GM19240 (cell line): Measurements from ENCODE around the gene NAALADL2.

ENCODE experiments used
- DNase-seq: peaks from one replicate; pipeline ENCODE4 v3.0.0; 2011; ENCODE audit warnings: low spot score; ENCODE audit not compliant: insufficient read length

Gene NAALADL2

GRCh38 chr3:175651716-175652115 lies 792.6 kb downstream of the NAALADL2 start:
- DNase-seq, result no peak

DNA sequence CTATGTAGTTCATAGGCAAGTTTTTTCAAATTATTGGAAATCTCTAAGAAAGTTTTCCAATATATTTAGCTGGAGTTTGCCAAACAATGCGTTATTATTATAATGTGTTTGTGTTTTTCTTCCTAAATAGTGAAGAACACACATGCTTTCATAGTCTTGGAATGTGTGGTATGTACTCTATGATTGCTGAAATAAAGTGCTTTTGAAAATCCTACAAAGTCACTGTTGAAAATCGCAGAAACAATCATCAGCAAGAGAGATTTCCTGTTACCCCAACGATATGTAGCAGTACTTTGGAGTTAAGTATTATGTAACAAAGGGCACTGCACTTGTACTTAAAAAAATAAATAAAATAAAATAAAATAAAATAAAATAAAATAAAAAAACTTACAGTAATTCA lies 796.2 kb downstream of the NAALADL2 start:
- DNase-seq, result no peak

DNA sequence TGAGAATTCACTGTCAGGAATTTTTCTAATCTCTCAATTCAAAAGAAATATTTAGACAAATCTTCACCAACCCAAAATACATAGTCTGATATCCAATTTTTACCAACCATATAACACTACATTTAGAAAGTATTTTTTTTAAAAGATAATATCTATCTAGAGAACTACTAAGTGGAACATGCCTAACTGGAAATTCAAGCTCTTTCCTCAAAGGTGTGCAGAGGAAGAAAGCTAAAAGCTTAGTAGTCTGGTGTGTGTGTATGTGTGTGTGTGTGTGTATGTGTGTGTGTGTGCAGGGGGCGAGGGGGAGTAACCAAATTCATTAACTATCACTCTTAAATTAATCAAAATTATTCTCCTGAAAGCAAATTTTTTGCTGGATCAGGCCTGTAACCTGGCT lies 797.3 kb downstream of the NAALADL2 start:
- DNase-seq, result no peak

- DNase-seq, result no peak
These were observed 800.7 kb downstream of the NAALADL2 start for GRCh38 chr3:175659670-175660350.

DNA sequence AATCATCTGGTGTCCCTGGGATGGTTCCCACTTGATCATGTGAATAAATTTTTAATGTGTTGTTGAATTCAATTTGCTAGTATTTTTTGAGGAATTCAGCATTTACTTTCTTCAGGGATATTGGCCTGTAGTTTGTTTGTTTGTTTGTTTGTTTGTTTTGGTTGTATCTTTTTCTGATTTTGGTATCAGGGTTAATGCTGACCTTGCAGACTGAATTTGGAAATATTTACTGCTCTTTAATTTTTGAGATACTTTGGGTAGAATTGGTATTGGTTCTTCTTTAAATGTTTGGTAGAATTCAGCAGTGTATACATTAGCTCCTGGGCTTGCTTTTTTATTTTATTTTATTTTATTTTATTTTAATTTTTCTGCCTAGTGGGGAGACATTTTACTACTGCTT lies 803.7 kb downstream of the NAALADL2 start:
- DNase-seq, result no peak

GRCh38 chr3:175664911-175665310 lies 805.8 kb downstream of the NAALADL2 start:
- no peak for DNase-seq

DNA sequence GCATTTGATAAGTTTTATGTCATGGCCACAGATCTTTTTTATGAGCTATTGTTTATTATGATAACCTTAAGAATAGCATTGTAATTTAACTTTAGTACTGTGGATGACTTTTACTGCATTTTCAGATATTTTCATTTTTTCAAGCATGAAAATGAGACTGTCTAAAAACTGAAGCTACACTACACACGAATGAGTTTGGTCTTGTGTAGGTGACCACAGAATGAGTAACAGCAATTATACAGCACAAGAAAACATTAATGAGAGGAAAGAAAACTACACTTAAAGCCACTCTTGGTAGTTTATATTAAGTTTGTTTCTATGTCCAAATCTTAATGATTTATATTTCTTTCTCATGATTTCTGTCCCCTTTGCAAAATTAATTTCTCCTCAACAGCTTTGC lies 809.2 kb downstream of the NAALADL2 start:
- no peak for DNase-seq

DNA sequence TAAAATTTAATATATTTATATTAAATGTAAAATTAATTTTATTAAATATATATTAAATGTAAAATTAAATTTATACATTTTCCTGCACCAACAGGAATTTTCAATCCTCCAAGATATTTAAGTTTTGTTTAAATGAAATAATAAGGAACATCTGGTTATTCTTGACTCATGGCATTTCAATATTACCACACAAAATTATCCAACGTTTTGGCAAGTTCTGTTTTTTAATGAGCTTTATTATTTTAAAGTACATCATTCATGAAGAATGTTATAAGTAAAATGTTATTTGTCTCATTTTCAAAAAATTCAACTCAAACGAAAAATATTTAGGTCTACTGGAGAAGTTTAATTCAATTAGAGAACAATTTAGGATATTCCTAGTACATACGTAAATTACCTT lies 811.4 kb downstream of the NAALADL2 start:
- no peak for DNase-seq

DNA sequence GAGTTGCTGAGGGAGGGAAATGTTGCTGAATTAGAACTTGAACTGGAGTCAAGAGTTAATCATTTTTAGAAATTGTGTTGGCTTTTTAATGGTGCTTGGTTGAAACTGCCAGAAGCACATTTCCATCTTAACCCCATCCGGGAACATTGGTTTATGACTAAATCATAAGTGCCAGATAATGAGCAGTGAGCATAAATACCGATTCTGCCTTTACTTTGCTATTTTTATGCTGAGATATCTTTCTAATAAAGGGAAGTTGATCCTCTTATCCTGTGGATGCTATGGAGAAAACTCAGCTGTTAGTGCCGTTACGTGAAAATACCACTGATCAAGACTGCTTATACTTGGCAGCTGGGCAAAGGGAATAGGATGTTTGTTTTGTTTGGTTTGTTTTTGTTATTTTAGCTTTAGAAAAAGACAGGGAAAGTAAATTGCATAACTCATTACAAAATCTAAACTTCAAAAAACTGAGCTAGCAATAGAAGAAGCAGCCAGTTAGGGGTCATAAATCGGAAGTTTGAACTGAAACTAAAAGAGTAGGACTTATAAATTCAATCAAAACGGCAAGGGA lies 813.1 kb downstream of the NAALADL2 start:
- DNase-seq, result no peak

GRCh38 chr3:175679568-175679967 lies 820.4 kb downstream of the NAALADL2 start:
- DNase-seq, result no peak

DNA sequence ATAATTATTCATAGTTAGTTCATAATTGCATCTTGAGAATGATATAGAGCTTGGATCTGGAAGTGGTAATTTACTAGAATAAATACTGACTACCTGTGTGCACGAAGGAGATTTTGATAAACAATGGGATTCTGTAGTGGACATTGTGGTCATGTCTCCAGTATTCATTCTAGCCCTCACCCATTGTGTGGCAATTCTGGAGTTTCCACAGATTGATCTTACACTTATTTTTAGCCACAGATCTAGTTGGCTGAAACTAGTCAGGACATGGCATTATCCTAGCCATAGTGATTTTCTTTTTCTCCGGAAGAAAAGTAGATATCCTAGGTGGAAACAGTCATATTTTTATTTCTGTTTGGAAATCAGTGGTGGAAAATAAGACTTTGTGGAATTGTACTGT lies 833.1 kb downstream of the NAALADL2 start:
- DNase-seq, result no peak

GRCh38 chr3:175695251-175695650 lies 836.1 kb downstream of the NAALADL2 start:
- no peak for DNase-seq

GRCh38 chr3:175702956-175703355 lies 843.8 kb downstream of the NAALADL2 start:
- no peak for DNase-seq

- DNase-seq, result no peak
These were observed 845.4 kb downstream of the NAALADL2 start for GRCh38 chr3:175704366-175705055.

DNA sequence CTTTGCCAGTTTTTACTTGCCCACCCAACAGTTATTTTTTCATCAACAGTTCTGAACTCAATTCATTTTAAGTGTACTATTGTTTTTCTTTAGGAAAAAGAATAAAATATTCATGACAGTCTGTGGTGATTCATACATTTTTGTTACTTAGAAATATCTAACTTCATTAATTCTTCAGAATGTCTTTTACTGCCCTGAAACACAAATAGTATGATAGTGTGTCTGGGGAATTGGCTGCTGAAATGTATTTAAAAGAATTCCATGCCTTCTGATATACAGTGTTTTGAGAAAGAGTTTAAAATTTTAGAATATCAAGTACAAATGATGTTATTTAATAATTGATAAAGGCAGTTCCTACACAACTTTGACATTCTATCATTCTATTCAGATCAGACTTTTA lies 854.1 kb downstream of the NAALADL2 start:
- no peak for DNase-seq

DNA sequence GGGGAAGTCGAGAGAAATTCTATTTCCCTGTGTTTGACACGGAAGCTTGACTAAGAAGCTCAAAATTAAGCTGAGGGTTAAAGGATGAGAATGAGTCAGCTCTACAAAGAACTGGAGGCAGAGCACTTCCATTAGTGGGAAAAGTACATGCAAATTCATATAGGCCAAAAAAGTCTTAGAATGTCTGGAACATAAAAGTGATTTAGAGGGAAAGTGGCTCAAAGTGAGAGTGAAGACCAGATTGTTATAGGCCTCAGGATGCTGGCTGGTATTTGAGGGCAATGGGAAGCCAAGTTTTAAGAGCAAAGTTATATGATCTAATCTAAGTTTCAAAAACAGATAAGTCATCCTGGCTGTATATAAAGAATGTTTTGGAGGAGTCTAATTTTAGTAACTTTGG lies 857.3 kb downstream of the NAALADL2 start:
- DNase-seq, result no peak

GRCh38 chr3:175726228-175726627 lies 867.1 kb downstream of the NAALADL2 start:
- no peak for DNase-seq

DNA sequence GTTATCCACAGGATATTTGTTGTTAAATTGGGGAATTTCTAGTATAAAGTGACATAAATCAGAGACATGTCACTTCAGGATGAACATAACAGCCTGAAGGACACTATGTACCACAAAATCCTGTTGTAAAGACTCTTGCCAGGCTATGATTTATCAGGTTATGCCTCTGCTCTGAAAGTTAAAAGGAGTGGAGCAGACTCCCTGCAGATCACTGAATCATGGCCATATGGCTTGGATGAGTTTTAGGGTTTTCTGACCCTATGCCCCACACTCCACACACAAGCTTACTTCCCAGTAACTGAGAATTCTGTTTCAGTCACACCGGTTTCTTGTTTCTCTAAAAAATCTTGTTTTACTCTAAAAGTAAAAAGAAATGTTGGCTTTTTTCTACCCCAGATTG lies 869.4 kb downstream of the NAALADL2 start:
- no peak for DNase-seq

- DNase-seq, result no peak
These were observed 870.3 kb downstream of the NAALADL2 start for GRCh38 chr3:175729466-175729865.

GRCh38 chr3:175731543-175731942 lies 872.4 kb downstream of the NAALADL2 start:
- no peak for DNase-seq

DNA sequence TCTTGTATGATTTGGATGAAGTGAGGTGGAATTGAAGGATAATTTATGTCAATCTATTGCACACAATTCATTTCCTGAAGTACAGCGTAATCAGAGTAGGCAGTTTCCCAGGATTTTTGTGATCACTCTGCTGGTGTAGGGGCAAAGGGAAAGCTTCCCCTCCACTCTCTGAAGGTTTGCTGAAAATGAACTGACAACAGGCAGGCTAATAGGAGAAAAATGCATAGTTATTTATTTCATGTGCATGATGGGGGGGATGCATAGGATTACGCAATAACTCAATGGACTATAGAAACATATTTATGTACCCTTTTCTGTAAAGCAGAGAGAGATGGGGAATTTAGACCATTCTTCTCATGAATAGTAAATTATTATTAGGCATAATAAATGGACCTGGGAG lies 872.9 kb downstream of the NAALADL2 start:
- no peak for DNase-seq

DNA sequence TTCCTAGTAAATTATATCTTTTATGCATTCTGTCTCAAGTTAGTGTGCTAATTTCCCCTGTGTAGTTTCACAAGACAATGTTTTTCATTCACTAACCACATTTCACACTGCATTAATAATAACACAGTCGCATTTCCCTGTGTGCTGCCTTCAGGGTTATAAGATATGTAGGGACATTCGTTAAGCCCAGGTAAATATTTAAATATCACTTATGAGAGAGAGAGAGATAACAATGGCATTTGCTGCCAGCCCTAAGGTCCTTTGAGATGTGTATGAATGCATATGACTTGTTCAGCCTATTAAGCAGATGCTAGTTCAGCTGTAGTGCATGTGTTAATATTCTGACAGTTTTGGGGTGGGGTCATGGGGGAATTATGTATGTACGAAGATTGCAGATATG lies 876.7 kb downstream of the NAALADL2 start:
- DNase-seq, result no peak
